ENCODE data around the gene CYP4A11.
"Not testable (repeated sequence)": the region's sequence is repeated elsewhere in the genome, so short reads cannot be mapped to it uniquely, and the experiment has no call there.

CYP4A11 gene, protein sequence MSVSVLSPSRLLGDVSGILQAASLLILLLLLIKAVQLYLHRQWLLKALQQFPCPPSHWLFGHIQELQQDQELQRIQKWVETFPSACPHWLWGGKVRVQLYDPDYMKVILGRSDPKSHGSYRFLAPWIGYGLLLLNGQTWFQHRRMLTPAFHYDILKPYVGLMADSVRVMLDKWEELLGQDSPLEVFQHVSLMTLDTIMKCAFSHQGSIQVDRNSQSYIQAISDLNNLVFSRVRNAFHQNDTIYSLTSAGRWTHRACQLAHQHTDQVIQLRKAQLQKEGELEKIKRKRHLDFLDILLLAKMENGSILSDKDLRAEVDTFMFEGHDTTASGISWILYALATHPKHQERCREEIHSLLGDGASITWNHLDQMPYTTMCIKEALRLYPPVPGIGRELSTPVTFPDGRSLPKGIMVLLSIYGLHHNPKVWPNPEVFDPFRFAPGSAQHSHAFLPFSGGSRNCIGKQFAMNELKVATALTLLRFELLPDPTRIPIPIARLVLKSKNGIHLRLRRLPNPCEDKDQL

DNA sequence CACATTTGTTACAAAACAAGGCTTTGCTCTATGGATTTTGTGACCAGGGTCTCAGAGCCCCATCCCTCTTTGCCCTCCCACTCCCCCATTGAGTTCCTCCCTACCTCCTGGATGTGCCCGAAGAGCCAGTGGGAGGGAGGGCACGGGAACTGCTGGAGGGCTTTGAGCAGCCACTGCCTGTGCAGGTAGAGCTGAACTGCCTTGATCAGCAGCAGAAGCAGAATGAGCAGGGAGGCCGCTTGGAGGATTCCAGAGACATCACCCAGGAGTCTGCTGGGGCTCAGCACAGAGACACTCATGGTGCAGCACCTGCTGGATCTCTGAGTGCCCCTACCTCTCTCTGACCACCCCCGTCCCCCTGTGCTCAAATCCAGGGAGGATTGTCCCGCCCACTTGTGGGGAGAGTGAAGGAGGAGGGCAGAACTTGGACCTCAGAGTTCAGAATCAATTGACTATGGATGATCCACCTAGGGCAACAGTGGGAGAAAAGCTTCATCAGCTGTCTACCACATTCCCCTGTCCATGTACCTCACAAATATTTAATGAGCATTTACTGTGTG is at the start of gene CYP4A11:
Gene CYP4A11 (minus strand): TSS at position 342 of the 560 bp plus-strand sequence. CDS start 43 bp downstream, at position 299.
- DNase-seq (ENCODE audit: low read depth in 3 of 3) = no peak

DNA sequence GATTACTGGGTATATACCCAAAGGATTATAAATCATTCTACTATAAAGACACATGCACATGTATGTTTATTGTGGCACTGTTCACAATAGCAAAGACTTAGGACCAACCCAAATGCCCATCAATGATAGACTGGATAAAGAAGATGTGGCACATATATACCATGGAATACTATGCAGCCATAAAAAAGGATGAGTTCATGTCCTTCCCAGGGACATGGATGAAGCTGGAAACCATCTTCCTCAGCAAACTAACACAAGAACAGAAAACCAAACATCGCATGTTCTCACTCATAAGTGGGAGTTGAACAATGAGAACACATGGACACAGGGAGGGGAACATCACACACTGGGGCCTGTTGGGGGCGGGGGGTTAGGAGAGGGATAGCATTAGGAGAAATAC is 49.3 kb upstream of the CYP4A11 start:
- DNase-seq (ENCODE audit: low read depth in 3 of 3) = not testable (repeated sequence)

DNA sequence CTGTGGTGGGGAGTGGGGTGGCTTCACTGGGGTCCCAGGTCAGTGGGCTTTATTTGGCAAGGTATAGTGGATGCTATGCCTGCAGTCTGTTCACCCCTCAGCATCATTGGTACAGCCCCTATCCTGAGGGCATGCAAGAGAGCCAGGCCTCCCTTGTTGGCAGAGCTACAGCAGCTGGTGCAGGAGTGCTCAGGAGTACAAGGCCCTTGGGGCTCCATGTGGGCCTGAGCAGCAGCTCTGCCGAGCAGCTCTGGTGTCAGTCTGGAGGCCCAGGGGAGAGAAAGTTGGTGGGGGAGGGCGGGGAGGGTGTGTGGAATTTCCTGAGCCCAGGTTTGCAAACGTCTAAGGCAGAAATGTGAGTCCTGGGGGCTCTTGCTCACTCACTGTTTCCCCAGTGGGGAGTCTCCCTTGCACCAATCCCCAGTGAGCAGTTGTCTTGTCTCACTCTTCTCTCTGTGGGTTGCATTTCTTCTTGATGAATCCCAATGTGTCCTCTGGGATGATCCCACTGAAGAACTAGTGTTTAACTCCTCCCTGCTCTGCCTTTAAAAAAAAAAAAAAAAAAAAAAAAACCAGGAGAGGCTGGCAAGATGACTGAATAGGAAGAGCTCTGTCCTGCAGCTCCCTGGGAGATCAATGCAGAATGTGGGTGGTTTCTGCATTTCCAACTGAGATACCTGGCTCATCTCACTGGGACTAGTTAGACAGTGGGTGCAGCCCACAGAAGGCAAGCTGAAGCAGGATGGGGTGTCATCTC is 42.7 kb upstream of the CYP4A11 start:
- no peak for DNase-seq (ENCODE audit: low read depth in 3 of 3)

DNA sequence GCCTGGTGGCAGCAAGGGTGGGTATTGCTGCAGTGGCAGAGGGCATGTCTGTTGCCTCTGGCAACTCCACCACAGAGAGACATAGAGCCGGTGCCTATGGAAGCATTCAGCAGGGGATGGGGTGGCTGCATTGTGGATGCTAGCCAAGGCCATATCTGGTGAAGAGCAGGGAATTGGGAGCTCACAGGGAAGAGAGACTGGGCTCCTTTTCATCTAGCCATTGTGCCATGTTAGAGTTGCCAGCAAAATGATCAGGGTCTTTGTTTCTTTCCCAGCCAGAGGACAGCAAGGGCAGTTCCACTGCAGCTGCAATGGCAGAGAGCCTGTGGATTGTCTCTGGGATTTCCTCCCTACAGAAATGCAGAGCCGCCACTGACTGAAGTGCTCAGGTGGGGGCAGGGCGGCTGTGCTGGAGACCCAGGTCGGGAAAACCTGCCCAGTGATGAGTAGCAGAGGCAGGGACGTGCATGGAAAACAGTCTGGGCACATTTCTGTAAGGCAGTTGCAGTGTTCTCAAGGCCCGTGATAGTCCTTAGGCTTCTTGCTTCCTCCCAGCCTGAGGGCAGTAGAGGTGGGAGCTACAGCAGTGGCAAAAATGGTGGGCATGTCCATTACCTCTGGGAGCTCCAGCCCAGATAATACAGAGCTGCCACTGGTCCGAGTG is 42.0 kb upstream of the CYP4A11 start:
- no peak for DNase-seq (ENCODE audit: low read depth in 3 of 3)

DNA sequence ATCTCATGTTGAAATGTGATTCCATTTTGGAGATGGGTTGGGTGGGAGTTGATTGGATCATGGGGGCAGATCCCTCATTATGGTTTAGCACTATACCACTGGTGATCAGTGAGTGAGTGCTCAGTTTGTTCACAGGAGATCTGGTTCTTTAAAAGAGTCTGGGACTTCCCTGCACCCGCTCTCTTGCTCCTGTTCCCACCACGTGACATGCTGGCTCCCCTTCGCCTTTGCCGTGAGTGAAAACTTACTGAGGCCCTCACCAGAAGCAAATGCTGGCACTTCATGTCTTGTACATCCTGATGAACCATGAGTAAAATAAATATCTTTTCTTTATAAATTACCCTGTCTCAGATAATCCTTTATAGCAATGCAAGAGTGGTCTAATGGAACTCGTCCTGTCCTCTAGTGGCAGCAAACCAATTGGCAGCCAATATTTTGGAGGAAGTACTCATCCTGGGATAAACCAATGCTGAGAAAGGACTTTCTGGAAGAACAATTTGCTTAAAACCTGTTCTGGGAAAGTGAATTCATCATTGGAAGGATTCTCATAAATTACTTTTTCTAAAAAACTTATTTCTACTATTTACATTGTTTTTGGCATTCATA is 27.8 kb upstream of the CYP4A11 start:
- DNase-seq (ENCODE audit: low read depth in 3 of 3) = no peak

DNA sequence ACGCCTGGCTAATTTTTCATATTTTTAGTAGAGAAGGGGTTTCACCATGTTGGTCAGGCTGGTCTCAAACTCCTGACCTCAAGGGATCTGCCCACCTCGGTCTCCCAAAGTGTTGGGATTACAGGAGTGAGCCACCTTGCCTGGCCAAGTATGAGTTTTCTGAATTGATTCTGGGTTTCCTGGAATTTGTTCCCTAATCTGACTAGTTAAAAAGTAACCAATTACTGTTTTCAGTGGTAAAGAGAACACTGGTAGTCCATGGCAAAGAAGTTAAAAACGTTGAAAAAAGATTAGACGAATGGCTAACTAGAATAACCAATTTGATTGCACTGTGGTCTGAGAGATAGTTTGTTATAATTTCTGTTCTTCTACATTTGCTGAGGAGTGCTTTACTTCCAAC is 21.0 kb upstream of the CYP4A11 start:
- not testable (repeated sequence) for DNase-seq (ENCODE audit: low read depth in 3 of 3)

DNA sequence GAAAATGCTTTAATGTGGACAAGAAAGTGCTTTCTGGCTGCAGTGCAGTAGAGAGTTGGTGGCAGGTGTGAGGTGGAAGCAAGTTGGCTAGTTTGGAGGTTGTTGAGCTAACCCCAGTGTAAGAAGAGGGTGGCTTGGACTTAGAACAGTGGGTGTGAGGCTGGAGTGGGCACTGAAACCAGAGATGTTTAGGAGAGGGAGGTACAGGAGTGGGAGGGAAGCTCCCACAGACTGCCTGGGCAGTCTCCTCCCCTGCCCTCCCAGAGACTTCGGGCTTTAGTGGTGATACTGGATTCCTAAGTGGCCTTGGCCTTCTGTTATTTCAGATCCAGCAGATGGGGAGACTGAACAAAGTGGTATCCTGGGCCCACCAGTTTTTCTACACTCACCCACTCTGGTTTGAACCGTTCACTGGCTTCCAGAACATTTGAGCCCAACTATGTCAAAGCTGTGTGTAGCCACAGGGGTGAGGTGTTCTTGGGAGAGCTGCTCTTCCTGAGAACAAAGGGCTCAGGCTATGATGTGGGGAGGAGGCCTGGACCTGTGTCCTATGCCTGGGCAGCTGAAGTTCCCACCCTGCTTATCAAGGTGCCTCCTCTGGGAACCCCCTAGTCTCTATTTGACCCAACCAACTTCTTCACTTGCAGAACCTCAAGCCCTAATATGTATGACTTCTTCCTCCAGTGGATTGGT is 19.9 kb upstream of the CYP4A11 start:
- no peak for DNase-seq (ENCODE audit: low read depth in 3 of 3)

DNA sequence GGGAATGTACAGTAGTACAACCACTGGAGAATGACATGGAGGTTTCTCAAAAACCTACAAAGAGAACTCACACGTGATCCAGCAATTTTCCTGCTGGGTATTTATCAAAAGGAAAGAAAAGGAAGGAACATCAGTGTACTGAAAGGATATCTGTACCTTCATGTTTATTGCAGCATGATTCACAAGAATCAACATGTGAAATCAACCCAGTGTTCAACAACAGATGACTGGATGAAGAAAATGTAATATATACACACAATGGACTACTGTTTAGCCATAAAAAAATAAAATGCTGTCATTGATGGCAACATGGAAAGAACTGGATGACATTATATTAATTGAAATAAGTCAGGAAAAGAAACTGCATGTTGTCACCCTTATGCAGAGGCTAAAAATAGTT is 19.0 kb upstream of the CYP4A11 start:
- no peak for DNase-seq (ENCODE audit: low read depth in 3 of 3)

DNA sequence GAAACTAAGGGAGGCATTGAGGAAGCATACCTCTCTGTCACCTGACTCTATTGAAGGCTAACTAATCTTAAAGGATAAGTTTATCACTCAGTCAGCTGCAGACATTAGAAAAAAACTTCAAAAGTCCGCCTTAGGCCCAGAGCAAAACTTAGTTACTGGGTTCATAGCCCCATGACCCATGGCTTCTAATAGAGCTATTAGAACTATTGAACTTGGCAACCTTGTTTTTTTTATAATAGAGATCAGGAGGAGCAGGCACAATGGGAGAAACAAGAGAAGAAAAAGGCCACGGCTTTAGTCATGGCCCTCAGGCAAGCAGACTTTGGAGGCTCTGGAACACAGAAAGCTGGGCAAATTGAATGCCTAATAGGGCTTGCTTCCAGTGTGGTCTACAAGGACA is 13.8 kb upstream of the CYP4A11 start:
- not testable (repeated sequence) for DNase-seq (ENCODE audit: low read depth in 3 of 3)

DNA sequence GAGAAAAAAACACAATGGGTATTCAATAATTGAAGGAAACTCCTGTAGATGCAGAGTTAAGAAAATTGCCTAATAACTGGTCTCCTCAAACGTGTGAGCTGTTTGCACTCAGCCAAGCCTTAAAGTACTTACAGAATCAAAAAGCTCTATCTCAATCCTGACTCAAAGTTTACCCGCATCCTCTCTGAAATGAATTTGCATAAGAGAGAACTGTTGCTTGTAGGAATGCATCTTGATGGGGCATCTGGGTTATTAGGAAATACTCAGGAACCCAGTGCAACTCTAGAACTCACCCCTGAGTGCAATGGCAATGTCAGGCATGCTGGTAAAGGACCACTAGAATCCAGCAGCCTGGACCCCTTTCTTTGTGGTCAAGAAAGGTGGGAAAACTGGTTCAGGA is 12.6 kb upstream of the CYP4A11 start:
- not testable (repeated sequence) for DNase-seq (ENCODE audit: low read depth in 3 of 3)

DNA sequence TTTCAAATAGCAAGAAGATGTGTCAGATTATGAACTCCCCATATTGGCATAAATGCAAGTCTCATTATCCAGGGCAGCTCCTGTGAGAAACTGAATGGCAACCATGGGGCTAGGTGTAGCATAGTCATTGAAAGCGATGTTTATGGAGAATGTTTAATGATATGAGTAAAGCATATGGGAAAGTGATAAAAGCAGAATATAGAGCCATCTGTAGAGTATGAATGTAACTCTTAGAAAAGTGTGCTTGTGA is 8.1 kb upstream of the CYP4A11 start:
- not testable (repeated sequence) for DNase-seq (ENCODE audit: low read depth in 3 of 3)

DNA sequence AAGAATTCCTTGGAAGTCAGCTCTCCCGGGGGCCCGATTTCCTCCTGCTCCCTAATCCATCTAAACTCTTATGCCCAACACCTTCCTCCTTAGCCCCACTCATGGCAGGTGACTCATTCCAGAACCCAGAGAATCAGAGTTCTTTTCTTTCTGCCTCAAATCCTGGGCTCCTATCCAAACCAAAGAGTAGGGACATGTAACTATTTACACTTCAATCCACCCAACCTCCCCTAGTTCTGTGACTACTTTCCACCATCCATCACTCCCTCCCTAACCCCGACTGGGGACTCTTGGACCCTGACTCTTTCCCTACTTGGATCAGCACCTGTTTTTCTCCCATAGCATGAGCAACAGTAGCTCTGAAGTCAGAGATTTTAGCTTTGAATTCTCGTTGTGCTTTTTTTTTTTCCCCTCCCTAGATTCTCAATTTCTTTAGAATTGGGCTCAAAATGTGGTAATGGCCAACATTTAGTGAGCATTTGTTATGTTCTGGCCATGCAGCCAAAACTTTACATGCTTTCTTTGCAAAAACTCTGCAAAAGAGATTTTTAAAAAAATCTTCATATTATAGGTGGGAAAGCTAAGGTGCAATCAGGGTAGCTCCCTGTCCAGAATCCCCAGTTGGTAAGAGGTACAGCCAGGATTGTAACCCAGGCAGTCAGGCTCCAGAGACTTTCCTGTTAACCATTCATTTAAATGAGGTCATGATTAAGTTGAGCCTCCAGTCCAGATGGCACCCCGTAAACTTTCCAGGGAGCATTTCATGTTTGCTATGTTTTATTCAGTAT is 7.5 kb upstream of the CYP4A11 start:
- DNase-seq (ENCODE audit: low read depth in 3 of 3) = no peak

DNA sequence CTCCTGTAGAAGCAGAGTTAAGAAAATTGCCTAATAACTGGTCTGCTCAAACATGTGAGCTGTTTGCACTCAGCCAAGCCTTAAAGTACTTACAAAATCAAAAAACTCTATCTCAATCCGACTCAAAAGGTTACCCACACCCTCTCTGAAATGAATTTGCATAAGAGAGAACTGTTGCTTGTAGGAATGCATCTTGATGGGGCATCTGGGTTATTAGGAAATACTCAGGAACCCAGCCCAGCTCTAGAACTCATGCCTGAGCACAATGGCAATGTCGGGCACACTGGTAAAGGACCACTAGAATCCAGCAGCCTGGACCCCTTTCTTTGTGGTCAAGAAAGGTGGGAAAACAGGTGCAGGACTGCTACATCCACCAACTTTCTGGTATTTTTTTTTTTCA is 6.4 kb upstream of the CYP4A11 start:
- not testable (repeated sequence) for DNase-seq (ENCODE audit: low read depth in 3 of 3)

DNA sequence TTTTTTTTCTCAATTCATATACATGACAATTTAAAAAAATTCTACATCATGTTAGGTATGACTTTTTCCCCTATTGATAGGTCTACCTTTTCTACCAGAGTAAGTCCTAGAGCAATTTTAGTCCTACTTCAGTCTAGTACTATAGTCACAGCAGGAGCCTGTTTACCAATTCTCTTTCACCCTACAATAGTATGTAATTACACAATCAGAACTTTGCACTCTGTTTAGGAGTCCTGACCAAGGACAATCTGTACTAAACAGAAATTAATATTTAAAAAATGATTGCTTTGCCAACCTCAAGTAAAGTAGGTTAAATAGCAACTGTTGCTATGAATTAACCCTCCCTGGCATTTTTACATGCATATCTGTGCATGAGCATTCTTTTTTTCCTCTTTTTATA is 810 bp upstream of the CYP4A11 start:
- DNase-seq (ENCODE audit: low read depth in 3 of 3) = no peak

DNA sequence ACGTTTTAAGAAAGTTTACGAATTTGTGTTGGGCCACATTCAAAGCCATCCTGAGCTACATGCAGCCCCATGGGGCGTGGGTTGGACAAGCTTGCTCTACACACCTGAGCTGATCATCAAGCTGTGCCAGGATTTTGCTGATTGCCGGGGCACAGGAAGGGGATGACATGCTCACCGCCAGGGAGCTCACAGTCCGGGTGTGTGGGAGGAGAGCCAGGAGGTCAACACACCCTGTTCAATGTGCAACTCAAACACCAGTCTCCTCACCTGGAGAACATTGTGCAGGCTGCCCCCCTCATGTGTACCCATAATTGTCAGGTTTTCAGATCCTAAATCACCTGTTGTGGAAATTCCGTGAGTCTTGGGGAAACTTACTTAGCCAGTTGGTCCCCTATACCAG is 969 bp downstream of the CYP4A11 start:
- no peak for DNase-seq (ENCODE audit: low read depth in 3 of 3)

DNA sequence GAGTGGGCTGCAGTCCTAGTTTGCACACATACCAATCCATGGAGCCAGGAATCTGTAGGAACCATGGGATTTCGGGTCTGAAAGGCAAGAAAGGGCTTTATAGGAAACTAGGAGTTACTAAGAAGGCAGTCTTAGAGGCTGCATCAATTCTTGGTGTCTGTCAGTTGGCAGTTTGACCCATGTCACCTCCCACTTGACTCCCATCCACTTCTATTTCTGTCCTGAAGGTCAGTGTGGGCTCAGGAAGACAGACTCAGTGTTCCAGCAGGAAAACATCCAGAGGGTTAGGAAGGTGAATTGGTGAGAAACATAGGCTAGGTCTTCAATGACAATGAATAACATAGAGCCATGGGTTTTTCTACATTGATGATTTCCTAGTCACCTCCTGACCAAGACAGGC is 4.0 kb downstream of the CYP4A11 start:
- no peak for DNase-seq (ENCODE audit: low read depth in 3 of 3)

DNA sequence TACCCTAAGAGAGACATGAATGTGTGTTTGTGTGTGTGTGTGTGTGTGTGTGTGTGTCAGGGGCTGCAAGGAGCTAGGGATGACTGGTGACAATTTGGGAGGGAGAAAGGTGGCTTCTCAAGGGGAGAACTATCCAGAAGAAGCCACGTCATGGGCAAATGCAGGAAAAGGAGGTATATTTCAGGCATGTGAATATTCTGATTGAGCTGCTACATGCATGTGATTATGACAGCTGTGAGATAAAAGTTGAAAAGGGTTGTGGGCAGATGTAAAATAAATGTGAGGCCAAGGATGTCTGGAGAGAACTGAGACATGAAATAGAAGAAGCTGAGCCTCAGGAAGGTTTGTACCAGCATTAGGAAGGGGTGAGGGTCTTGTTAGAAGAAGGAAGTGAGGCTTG is 4.5 kb downstream of the CYP4A11 start:
- DNase-seq (ENCODE audit: low read depth in 3 of 3) = no peak

DNA sequence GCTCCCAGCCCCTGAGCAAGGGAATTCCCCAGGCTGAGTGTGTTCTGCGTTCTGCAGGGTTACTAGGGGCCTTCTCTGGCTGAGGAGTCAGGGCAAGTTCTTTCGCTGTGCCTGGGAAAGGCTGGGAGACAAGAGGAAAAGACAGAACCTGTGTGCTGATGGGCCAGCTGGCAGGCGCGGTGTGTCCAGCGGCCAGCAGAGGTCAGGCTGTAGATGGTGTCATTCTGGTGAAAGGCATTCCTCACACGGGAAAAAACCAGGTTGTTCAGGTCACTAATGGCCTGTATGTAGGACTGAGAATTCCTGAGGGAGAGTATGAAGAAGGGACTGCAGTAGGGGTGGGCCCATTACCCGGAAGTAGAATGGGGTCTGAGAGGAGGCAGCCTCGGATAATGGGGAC is 6.4 kb downstream of the CYP4A11 start:
- not testable (repeated sequence) for DNase-seq (ENCODE audit: low read depth in 3 of 3)

DNA sequence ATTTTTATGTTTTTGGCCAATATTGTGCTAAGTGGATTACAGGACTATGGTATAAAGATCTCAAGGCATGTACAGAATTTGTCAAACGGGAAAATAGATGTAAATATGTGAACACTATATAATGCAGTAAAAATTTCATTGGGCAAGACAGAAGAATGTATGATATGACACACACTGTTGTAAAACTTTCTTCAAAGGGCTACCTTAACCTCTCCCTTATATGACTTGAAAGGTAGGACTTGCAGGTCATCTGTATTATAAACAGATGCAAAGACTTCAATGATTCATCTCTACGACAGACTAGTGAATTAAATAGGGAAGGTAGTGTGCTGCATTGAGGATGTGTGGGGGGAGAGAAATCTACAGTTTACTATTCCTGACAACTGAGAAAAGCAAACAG is 9.3 kb downstream of the CYP4A11 start:
- not testable (repeated sequence) for DNase-seq (ENCODE audit: low read depth in 3 of 3)

DNA sequence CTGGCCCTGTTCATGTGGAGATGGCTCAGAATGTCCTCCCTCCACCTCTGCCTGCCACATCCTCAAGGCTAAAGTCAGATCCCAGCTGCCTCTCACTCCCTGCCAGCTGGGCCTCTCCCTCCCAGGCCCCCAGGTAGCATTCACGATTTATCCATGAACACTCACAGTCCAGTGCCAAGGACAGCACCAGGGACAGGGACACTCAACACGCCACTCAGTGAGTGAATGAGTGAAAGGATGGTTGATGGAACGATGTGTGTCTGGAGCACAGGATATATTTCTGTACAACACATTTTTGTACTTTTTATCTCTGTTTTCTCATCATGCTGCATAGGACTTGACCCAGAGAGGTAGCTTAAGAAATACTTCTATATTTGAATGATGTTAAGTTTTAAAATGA is 10.1 kb downstream of the CYP4A11 start:
- no peak for DNase-seq (ENCODE audit: low read depth in 3 of 3)

All from stimulated activated CD4-positive, alpha-beta T cell treated with anti-CD3 and anti-CD28 coated beads, TNF-alpha, amount 100 ng/mL, for 24 hours (primary cell).